HG03280 (cell line): Measurements from ENCODE around the gene CPSF7.
"Not testable (repeated sequence)": the region's sequence is repeated elsewhere in the genome, so short reads cannot be mapped to it uniquely, and the experiment has no call there.

Experiments
- ATAC-seq: cut with Tn5 transposase; IDR thresholded peaks from one replicate; pipeline ENCODE4 v1.9.1; 2021; ENCODE audit warnings: mild to moderate bottlenecking, moderate library complexity; ENCODE audit not compliant: unreplicated experiment

Gene CPSF7, protein sequence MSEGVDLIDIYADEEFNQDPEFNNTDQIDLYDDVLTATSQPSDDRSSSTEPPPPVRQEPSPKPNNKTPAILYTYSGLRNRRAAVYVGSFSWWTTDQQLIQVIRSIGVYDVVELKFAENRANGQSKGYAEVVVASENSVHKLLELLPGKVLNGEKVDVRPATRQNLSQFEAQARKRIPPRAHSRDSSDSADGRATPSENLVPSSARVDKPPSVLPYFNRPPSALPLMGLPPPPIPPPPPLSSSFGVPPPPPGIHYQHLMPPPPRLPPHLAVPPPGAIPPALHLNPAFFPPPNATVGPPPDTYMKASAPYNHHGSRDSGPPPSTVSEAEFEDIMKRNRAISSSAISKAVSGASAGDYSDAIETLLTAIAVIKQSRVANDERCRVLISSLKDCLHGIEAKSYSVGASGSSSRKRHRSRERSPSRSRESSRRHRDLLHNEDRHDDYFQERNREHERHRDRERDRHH

DNA sequence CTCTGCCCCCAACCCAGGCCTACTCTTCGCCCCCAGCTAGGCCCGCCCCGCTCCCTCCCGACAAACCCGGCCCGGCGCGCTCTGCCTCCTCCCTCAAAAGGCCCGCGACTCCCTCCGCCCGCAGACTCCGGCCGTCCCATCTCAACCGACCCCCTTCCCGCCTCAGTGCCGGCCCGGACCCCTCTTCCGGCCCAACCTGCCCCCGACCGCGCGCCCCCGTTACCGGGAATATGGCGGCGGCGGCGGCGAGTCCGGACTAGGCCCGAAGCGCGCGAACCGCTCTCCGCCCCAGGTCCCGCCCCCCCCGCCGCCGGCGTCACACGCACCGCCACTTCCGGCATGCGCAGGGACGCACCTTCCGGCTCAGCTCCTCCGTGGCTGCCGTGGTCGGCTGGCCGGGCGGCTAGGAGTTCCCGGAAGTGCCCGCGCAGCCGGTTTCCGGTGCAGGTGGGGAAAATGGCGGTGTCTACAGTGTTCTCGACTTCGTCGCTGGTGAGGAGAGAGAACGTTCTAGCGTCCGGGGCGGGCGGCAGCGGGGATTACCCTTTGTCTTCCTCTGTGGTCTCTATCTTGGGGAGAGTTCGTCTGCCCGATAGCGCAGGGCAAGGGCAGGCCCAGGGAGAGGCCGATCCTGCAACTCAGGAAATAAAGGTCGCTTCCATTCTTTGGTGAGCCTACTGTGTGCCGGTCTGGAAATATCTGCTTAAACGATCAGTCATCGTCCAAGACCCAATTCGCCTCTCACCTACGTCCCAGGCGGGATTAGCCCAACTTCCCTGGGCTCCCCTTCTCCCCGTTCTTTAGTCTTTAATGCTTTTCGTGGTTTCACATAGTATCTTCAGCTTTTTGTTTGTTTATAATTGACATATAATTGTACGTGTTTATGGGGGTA is at the start of gene CPSF7, which contains the start of gene SDHAF2:
TSS of gene CPSF7 (minus strand) at position 285 of the 892 bp plus-strand sequence. CDS start 740 bp downstream, outside the sequence.
TSS of gene SDHAF2 (plus strand) at position 434 of the 892 bp plus-strand sequence. CDS start at position 457, 23 bp downstream.
- peak; percentile 93 for ATAC-seq

DNA sequence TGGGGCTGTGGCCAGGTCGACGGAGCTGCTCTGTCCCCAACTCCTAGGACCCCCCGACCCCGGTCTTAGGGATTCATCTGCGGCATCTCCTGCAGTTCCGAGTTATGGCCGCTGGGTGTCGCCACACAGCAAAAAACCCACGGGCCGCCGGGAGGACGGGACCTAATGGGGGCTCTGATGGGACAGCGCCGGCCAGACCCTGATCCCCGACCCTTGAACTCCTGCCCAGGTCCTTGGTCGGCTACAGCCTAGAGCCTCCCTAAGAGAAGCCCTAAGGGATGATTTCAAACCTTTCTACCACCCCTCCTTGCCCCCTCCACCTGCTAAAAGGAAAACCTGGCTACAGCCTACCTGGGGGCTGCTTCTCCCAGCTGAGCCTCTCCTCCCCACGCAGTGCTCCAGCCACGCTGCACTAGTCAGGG is 48.0 kb upstream of the CPSF7 start:
- ATAC-seq: no peak

DNA sequence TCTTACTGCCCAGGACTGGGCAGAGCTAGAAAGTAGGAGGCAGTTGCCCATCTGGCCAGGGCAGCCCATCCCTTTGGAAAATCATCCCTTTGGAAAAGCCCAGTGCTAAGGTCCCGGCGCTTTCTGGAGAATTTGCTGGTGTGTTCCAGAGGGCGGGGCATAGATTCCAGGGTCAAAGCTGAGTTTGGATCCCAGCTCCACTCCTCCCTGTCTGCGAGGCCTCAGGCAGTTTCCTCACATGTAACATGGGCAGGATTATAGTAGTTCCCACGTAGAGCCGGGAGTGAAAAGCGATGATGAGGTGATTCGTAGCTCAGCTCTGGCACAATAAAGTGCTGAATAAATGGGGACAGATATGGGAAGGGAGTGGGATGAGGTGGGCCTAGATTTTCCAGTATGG is 47.4 kb upstream of the CPSF7 start:
- ATAC-seq: no peak

DNA sequence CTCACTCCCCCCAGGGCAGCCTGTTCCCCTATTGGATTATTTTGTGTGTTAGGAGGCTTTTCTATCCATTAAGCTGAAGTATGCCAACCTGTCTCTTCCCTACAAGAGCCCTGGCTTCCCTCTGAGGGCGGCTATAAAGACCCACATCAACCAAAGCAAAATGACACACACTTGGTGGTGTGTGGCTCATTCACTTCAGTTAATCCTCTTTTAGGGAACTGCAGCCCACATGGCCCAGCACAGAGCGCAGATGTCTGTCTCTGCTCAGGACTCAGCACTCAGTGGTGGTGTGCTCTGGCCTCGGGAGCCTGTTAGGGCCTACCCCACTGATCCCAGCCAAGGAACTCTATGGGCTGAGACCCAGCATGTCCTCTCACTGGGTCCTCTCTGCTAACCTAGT is 46.6 kb upstream of the CPSF7 start:
- no peak for ATAC-seq

GRCh38 chr11:61475433-61475832 is 45.7 kb upstream of the CPSF7 start:
- ATAC-seq: no peak

- ATAC-seq: no peak
Measured at GRCh38 chr11:61474013-61474643, 44.4 kb upstream of the CPSF7 start.

GRCh38 chr11:61473370-61474012 is 43.7 kb upstream of the CPSF7 start:
- ATAC-seq: no peak

- ATAC-seq: no peak
Measured at GRCh38 chr11:61472868-61473267, 43.1 kb upstream of the CPSF7 start.

DNA sequence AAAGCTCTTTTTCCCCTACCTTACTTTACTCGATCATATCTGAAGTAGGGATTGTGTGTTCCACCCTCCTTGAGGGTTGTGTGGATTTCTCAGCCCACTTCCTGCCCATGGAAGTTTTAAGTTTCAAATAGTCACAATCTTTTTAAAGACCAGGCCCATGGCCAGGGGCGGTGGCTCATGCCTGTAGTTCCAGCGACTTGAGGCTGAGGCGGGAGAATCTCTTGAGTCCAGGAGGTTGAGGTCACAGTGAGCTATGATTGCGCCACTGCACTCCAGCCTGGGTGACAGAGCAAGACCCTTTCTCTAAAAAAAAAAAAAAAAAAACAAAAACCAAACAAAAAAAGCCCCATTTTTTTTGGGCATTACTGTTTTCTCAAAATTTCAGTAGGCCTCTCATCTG is 42.5 kb upstream of the CPSF7 start:
- no peak for ATAC-seq

DNA sequence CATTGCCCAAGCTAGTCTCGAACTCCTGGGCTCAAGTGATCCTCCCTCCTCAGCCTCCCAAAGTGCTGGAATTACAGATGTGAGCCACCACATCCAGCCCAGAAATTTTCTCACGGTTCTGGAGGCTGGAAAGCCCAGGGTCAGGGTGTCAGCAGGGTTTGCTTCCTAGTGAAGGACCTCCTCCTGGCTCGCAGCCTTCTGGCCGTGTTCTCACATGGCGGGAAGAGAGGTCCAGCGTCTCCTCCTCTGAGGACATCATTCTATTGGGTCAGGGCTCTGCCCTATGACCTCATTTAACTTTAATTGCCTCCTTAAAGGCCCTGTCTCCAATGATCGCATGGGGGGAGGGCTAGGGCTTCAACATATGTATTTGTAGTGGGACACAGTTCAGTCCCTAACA is 38.2 kb upstream of the CPSF7 start:
- ATAC-seq: no peak

DNA sequence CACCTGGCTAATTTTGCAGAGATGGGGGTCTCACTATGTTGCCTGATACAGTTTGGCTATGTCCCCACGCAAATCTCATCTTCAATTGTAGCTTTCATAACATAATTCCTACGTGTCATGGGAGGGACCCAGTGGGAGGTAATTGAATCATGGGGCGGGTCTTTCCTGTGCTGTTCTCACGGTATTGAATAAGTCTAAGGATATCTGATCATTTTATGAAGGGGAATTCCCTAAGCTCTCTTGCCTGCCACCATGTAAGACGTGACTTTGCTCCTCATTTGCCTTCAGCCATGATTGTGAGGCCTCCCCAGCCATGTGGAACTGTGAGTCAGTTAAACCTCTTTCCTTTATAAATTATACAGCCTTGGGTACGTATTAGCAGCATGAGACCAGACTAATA is 37.8 kb upstream of the CPSF7 start:
- not testable (repeated sequence) for ATAC-seq

DNA sequence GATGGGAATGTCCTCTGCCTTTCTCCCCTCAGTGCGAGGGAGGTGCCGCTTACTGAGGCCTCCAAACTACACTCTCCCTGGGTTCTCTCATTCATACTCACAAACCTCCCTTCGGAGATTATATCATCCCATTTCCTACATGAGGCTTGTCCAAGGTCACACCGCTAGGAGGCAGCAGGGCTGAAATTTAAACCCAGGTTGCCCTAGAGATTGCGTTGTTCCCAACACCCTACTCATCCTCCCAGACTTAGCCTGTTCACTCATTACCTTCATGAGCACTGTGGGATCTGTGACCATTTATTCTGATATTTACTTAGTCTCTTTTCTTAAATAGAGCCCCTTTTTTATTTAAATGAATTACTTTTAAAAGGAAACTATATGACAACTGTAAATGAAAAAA is 31.2 kb upstream of the CPSF7 start:
- no peak for ATAC-seq

DNA sequence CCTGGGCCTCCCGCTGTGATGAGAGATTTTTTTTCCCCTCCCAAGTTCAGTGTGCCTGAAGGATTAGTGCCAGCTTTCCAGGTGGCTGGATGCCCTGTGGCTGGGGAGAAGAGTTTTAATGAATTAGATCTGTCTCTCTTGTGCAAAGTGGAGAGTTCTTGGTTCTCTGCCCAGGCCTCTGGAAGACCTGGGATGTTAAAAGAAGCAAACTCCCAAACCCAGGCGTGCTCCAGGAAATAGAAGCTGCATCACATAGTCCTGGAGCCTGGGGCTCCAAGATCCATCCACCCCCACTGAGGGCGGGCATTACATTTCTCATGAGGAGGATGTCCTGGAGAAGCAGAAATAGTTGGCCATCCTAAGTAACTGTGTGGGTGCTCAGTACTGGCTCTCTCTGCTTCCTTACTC is 30.7 kb upstream of the CPSF7 start:
- no peak for ATAC-seq

DNA sequence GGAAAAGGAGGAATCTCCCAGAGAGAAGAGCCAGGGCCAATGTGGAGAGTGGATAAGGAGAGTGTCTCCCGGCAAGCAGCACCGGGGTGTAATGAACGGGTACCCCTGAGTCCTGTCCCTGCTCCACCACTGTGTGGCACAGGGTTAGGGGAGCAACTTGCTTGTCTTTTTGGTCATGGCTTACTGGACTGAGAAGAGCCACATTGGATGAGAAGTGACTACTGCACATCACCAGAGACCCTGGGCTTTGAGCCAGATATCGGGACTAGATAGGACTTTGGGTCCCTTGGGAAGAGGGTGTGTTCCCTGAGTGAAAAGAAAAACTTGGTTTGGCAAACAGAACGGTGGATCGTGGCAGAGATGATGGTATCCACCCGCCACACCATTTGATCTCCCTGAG is 24.7 kb upstream of the CPSF7 start:
- no peak for ATAC-seq

DNA sequence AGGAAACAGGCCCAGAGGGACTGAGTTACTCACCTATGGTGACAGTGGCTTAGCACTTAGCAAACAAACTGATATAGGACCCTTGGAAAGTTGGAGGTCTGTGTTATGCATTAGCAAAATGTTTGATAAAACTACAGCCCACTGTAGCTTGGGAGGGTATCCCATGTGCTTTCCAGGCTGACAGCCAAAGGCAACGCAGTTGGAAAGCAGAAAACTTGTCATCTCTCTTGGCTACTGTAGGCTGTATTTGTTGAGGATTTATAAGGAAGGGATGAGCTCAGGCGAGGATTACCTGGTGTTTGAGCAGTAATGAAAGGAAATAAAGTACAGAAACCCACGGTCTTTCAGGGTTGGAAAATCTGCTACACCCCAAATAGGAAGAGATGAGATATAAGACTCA is 23.9 kb upstream of the CPSF7 start:
- ATAC-seq: no peak

DNA sequence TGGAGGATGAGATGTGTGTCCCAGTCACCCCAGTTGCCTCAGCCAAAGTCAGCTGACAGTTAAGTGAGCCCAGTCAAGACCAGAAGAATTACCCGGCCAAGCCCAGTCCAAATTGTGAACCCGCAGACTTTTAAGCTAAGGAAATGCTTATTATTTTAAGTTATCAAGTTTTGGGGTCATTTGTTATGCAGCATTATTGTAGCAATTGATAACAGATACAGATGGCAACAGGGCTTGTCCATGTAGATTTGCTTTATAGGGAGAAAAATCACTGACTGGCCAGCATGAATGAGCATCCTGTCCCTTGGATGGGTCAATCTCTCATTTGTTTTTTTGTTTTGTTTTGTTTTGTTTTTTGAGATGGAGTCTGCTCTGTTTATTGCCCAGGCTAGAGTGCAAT is 23.1 kb upstream of the CPSF7 start:
- no peak for ATAC-seq

GRCh38 chr11:61448552-61448927 is 18.8 kb upstream of the CPSF7 start:
- no peak for ATAC-seq

DNA sequence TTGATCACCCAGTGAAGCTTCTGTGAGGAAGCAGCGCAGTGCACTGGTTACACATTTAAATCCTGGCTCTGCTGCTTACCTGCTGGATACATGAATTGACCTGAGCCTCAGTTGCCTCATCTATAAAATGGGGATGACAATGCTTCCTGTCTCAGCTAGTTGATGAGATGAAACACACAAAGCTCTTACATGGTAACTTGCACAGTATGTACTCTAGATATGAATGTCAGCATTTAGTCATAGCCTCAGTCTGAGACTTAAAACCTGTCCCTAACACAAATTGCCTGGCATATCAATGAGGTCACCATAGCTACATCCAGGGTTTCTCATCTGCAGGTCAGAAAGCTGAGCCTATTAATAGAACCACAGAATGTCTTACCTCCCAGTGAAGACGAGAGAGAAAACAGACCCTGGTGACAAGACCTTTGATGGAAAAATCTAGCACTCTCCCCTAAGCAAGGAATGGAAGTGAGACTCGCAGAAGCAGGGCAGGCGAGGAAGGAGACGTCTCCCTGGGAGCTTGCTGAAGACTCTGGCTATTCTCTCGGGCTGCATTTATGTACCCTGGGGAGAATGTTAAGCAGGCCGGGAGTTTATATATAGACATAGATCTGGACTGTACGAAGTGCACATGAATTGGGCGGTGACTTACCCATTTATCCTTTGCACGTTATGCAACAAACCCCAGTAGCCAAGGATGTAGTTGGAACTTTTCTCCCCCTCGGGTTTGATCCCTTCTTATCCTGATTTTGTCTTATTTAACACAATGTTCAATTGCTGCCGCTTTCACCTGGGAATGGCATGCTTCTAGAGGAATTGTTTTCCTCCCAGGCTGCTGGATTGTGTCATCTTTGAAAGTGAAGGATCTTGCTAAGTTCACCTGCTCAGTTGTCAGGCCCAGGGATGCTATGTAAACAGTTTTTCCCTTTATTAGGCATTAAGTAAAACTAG is 18.1 kb upstream of the CPSF7 start:
- ATAC-seq: no peak

DNA sequence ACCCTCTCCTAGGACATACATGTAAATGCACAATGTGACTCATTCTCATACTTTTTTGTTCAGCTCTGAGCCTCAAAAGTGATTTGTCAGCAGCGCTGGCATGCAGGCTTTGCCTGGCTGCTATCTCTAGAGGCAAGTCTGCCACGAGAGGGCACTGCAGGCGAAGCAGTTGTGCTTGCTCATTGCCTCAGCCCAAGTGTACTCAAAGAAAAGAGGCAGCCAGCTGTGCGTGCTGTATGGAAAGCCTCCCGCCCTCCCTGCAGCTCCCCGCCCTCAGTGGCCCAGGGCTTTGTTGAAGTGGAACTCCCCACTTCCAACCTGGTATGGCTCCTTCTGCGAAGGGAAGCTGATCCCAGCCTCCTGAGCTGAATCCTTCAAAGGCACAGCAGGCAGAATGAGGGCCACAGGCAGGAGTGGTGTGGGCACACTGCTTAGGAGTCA is 16.5 kb upstream of the CPSF7 start:
- ATAC-seq: peak; percentile 81

- no peak for ATAC-seq
Measured at GRCh38 chr11:61445516-61445915, 15.7 kb upstream of the CPSF7 start.
